ENCODE data around the gene CLCN7. TPM values are rescaled to one million over a fixed set of nuclear protein-coding genes. Genes with fewer than 3 reads are reported as not detected.

Gene CLCN7
- total RNA-seq, 2 experiments from 2014 or later: 31.1 to 62.4 TPM

GRCh38 chr16:1430759-1431496 is 43.9 kb downstream of the CLCN7 start, which contains the start of gene PERCC1:
Gene PERCC1, plus strand, starts transcription at chr16:1431078. Its CDS starts 1,516 bp downstream, at chr16:1432594.
- Histone ChIP-seq H3K4me2 (ENCODE audit: low read length) (no peak within 1 kb of the TSS), H3K9me3 (ENCODE audit: low read length) (no peaks in the 10 kb centered on the region), H4K20me1 (ENCODE audit: insufficient read depth, low read length) (no peaks in the 10 kb centered on the region), H3K4me1 (ENCODE audit: insufficient read depth, low read length, poor library complexity, severe bottlenecking) (peaks cover 4% of the 10 kb centered on the region), H3K79me2 (ENCODE audit: insufficient read depth, low read depth, low read length) (no peaks in the 10 kb centered on the region), H3K4me3 (ENCODE audit: low read depth, low read length, poor library complexity, severe bottlenecking) (no peak within 1 kb of the TSS), H2AFZ (ENCODE audit: low read length) (no peak within 1 kb of the TSS), H3K36me3 (ENCODE audit: insufficient read depth, low read length) (no peaks in the 10 kb centered on the region), H3K27ac (ENCODE audit: low read depth, low read length, poor library complexity, severe bottlenecking) (no peak within 1 kb of the TSS), H3K9me2 (ENCODE audit: insufficient read depth, low read length) (no peaks in the 10 kb centered on the region)
- TF ChIP-seq EZH2phosphoT487 (IDR thresholded peaks at IDR 0.05; ENCODE audit: borderline replicate concordance, low read depth, low read length): no peak
- TF ChIP-seq, protein P1, sequence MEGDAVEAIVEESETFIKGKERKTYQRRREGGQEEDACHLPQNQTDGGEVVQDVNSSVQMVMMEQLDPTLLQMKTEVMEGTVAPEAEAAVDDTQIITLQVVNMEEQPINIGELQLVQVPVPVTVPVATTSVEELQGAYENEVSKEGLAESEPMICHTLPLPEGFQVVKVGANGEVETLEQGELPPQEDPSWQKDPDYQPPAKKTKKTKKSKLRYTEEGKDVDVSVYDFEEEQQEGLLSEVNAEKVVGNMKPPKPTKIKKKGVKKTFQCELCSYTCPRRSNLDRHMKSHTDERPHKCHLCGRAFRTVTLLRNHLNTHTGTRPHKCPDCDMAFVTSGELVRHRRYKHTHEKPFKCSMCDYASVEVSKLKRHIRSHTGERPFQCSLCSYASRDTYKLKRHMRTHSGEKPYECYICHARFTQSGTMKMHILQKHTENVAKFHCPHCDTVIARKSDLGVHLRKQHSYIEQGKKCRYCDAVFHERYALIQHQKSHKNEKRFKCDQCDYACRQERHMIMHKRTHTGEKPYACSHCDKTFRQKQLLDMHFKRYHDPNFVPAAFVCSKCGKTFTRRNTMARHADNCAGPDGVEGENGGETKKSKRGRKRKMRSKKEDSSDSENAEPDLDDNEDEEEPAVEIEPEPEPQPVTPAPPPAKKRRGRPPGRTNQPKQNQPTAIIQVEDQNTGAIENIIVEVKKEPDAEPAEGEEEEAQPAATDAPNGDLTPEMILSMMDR (conservative IDR thresholded peaks at IDR 0.05; ENCODE audit: low read length): no peak
- no TSS peak for BruUV-seq (replicated peaks)
- no peak for DNase-seq (ENCODE audit: low spot score)
- POLR2A ChIA-PET: no interaction called here
- intact Hi-C loops (cut with micrococcal nuclease; ENCODE audit: unreplicated experiment): no loop called here
- CTCF ChIA-PET (ENCODE audit: unreplicated experiment): no interaction called here

- intact Hi-C loops (cut with micrococcal nuclease; ENCODE audit: unreplicated experiment): no loop called here
- CTCF ChIA-PET (ENCODE audit: unreplicated experiment): no interaction called here
- H3K4me2 ChIP-seq (ENCODE audit: low read length): no peak overlapping the region
Observed at GRCh38 chr16:1430214-1430758, 44.5 kb downstream of the CLCN7 start.

More at GRCh38 chr16:1430214-1430758, 44.5 kb downstream of the CLCN7 start:
- Histone ChIP-seq H3K36me3 (ENCODE audit: insufficient read depth, low read length) (no peaks in the 10 kb centered on the region), H3K9me3 (ENCODE audit: low read length) (no peaks in the 10 kb centered on the region), H3K9me2 (ENCODE audit: insufficient read depth, low read length) (no peaks in the 10 kb centered on the region), H3K4me3 (ENCODE audit: low read depth, low read length, poor library complexity, severe bottlenecking) (no peak overlapping the region), H3K79me2 (ENCODE audit: insufficient read depth, low read depth, low read length) (no peaks in the 10 kb centered on the region), H2AFZ (ENCODE audit: low read length) (no peak overlapping the region), H3K4me1 (ENCODE audit: insufficient read depth, low read length, poor library complexity, severe bottlenecking) (peaks cover 4% of the 10 kb centered on the region), H3K27ac (ENCODE audit: low read depth, low read length, poor library complexity, severe bottlenecking) (no peak overlapping the region), H4K20me1 (ENCODE audit: insufficient read depth, low read length) (no peaks in the 10 kb centered on the region)
- POLR2A ChIA-PET: no interaction called here
- no peak for DNase-seq (ENCODE audit: low spot score)
- TF ChIP-seq EZH2phosphoT487 (IDR thresholded peaks at IDR 0.05; ENCODE audit: borderline replicate concordance, low read depth, low read length): no peak
- TF ChIP-seq, protein P1 (conservative IDR thresholded peaks at IDR 0.05; ENCODE audit: low read length): no peak
- no TSS peak for BruUV-seq (replicated peaks)
